ENCODE data around the gene MSN. TPM values are rescaled to one million over a fixed set of nuclear protein-coding genes. Genes with fewer than 3 reads are reported as not detected.

Gene MSN
- total and polyA plus RNA-seq, 2 donors from 2014 or later: 124 to 391 TPM

DNA sequence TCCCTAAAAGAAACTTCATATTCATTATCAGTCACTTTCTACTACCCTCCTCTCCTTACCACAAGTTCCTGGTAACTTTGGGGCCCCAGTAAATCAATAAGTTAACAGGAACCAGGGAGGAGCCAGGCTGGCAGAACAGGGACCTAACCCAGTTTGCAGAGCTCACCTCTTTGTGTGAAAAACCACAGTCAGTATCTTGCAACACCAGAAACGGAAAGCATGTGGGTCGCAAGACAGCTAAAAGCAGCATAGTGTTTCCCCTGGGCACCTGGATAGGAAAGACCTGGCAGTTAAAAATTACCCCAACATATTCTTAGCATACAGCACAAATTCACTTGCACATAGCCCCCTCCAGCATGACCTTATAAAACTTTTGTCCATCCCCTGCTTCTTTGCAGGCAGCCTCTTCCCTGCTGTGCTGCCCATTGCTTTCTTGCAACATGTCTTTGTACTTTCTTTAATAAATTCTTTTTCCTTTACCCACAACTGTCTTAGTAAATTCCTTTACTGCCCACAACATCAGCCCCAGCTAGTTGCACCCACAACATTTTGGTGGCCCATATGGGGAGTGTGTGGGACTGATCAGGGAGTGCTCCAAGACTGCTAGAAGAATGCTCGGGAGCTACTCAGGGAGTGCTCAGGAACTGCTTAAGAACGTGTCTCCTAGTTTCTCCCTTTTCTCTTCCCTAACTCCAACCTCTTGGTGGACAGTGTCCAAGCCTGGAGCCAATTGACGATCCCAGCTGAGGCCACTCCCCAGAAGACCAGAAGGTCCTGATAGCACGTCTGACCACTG is 83.4 kb downstream of the MSN start:
- Histone ChIP-seq H3K27me3 (ENCODE audit: control insufficient read depth, insufficient read depth, low read length) (no peaks in the 10 kb centered on the region), H3K4me1 (ENCODE audit: control insufficient read depth in 2 of 3, insufficient read depth in 2 of 3, low read depth in 1 of 3, low read length in 3 of 3) (no peaks in the 10 kb centered on the region), H3K36me3 (ENCODE audit: control insufficient read depth in 2 of 3, insufficient read depth in 3 of 3, low read length in 3 of 3) (no peaks in the 10 kb centered on the region), H3K9ac (ENCODE audit: low read length in 3 of 3) (no peak overlapping the region), H3K9me3 (ENCODE audit: control insufficient read depth in 2 of 3, insufficient read depth in 1 of 3, low read length in 3 of 3) (no peaks in the 10 kb centered on the region), H3K27ac (ENCODE audit: low read depth in 2 of 2, low read length in 2 of 2) (no peak overlapping the region), H3K4me3 (ENCODE audit: low read length in 3 of 3) (no peak overlapping the region)
- DNase-seq (no peak), FAIRE-seq (no peak)
- TF ChIP-seq, protein P1, sequence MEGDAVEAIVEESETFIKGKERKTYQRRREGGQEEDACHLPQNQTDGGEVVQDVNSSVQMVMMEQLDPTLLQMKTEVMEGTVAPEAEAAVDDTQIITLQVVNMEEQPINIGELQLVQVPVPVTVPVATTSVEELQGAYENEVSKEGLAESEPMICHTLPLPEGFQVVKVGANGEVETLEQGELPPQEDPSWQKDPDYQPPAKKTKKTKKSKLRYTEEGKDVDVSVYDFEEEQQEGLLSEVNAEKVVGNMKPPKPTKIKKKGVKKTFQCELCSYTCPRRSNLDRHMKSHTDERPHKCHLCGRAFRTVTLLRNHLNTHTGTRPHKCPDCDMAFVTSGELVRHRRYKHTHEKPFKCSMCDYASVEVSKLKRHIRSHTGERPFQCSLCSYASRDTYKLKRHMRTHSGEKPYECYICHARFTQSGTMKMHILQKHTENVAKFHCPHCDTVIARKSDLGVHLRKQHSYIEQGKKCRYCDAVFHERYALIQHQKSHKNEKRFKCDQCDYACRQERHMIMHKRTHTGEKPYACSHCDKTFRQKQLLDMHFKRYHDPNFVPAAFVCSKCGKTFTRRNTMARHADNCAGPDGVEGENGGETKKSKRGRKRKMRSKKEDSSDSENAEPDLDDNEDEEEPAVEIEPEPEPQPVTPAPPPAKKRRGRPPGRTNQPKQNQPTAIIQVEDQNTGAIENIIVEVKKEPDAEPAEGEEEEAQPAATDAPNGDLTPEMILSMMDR (IDR thresholded peaks at IDR 0.05; ENCODE audit: borderline replicate concordance, extremely low read depth, insufficient read depth): no peak
- intact Hi-C loops (cut with DNase I): no loop called here

DNA sequence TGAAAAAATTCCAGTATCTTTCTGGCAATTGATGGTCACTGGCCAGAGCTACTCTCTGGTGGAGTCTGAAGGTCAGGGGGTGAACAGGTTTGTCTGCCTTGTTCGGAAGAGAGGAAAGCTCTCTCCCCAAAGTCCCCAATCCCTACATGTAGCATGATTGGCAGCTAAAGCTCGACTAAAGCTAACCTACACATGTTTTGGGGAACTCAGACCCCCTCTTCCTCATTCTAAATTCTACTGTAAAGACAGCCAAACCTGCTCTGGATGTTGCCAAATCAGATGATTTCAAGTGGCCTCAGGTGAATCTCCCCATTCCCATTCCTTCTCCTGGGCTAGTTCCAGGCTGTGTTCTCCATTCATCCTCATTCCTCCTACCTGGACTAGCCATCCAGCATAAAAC is 84.1 kb downstream of the MSN start:
- FAIRE-seq: no peak
- Histone ChIP-seq H3K4me1 (ENCODE audit: control insufficient read depth in 2 of 3, insufficient read depth in 2 of 3, low read depth in 1 of 3, low read length in 3 of 3) (no peaks in the 10 kb centered on the region), H3K9me3 (ENCODE audit: control insufficient read depth in 2 of 3, insufficient read depth in 1 of 3, low read length in 3 of 3) (no peaks in the 10 kb centered on the region), H3K36me3 (ENCODE audit: control insufficient read depth in 2 of 3, insufficient read depth in 3 of 3, low read length in 3 of 3) (no peaks in the 10 kb centered on the region), H3K27me3 (ENCODE audit: control insufficient read depth, insufficient read depth, low read length) (no peaks in the 10 kb centered on the region), H3K9ac (ENCODE audit: low read length in 3 of 3) (no peak overlapping the region), H3K4me3 (ENCODE audit: low read length in 3 of 3) (no peak overlapping the region), H3K27ac (ENCODE audit: low read depth in 2 of 2, low read length in 2 of 2) (no peak overlapping the region)
- DNase-seq: no peak
- intact Hi-C loops (cut with DNase I): no loop called here
- TF ChIP-seq, protein P1 (IDR thresholded peaks at IDR 0.05; ENCODE audit: borderline replicate concordance, extremely low read depth, insufficient read depth): no peak

DNA sequence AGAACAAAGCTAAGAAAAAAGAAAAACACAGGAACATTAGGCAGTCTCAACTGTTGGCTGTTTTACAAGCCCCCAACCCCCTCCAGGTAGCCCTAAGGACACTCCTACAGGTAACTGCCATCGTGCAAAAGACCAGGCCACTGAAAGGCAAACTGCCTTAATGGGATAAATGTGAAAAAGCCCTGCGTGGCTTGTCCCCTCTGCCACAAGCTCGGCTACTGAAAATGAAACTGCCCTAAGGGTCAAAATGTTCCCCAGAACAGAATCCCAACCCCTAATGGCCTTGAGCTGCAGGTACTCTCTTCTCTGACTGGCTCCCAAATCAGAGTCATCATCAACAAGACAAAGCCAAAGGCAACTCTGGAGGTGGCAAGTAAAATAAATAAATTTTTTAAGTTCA is 84.8 kb downstream of the MSN start:
- H3K27ac ChIP-seq (ENCODE audit: low read depth in 2 of 2, low read length in 2 of 2): no peak overlapping the region
- intact Hi-C loops (cut with DNase I): no loop called here
- H3K9me3 ChIP-seq (ENCODE audit: control insufficient read depth in 2 of 3, insufficient read depth in 1 of 3, low read length in 3 of 3): no peaks in the 10 kb centered on the region
- H3K36me3 ChIP-seq (ENCODE audit: control insufficient read depth in 2 of 3, insufficient read depth in 3 of 3, low read length in 3 of 3): no peaks in the 10 kb centered on the region
- H3K4me1 ChIP-seq (ENCODE audit: control insufficient read depth in 2 of 3, insufficient read depth in 2 of 3, low read depth in 1 of 3, low read length in 3 of 3): no peaks in the 10 kb centered on the region
- H3K27me3 ChIP-seq (ENCODE audit: control insufficient read depth, insufficient read depth, low read length): no peaks in the 10 kb centered on the region
- no peak for DNase-seq
- no peak overlapping the region for H3K9ac ChIP-seq (ENCODE audit: low read length in 3 of 3)
- no peak overlapping the region for H3K4me3 ChIP-seq (ENCODE audit: low read length in 3 of 3)
- no peak for FAIRE-seq
- TF ChIP-seq, protein P1 (IDR thresholded peaks at IDR 0.05; ENCODE audit: borderline replicate concordance, extremely low read depth, insufficient read depth): no peak
